ENCODE measurements around the gene TIAM2. TPM values are rescaled to one million over a fixed set of nuclear protein-coding genes. Genes with fewer than 3 reads are reported as not detected.

The TIAM2 gene
- total and polyA plus RNA-seq, 7 donors = 3.4 to 20.3 (median 10.0) TPM

DNA sequence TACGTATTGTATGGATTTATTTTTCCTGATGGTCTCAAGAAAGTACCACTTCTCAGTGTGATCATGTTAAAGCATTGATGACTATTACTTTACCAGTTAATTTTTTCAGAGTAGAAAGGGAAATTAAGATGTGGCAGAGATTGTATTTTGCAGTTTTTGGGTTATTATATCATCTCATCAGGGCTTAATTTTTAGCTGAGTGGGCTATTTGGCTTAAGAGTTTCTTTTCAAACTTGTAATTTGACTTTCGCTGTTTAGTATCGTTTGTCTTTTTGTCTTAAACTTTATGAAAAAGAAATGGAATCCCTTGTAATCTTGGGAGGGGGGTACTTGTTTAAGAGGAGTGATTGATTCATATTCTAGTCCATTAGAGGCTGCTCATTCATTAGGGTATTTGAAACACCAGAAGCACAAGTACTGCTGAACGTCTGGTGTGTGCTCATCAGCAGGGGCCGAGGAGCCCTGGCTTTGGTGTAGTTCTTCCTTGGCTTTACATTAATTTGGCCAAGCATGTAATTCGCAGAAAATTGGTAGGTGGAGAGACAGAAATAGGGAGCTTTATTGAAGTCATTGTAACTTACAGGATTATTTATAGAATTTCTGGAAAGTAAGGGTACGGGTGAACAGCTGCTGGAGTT lies 112.4 kb downstream of the TIAM2 start:
- Histone ChIP-seq H3K36me3 (ENCODE audit: insufficient read depth in 1 of 2, low read depth in 1 of 2) (no peaks in the 10 kb centered on the region), H3K27me3 (ENCODE audit: insufficient read depth in 3 of 3, low read length in 2 of 3) (no peaks in the 10 kb centered on the region), H3K27ac (peak overlapping the region; percentile 74), H3K4me3 (peak overlapping the region; percentile 63), H3K4me1 (peaks cover 11% of the 10 kb centered on the region), H3K9me3 (no peaks in the 10 kb centered on the region)
- WGBS, 3 donors = 52 to 56% (median 55%) methylated on average over 7 of the region's 7 CpGs
- DNase-seq = no peak
- TF ChIP-seq, protein P1, sequence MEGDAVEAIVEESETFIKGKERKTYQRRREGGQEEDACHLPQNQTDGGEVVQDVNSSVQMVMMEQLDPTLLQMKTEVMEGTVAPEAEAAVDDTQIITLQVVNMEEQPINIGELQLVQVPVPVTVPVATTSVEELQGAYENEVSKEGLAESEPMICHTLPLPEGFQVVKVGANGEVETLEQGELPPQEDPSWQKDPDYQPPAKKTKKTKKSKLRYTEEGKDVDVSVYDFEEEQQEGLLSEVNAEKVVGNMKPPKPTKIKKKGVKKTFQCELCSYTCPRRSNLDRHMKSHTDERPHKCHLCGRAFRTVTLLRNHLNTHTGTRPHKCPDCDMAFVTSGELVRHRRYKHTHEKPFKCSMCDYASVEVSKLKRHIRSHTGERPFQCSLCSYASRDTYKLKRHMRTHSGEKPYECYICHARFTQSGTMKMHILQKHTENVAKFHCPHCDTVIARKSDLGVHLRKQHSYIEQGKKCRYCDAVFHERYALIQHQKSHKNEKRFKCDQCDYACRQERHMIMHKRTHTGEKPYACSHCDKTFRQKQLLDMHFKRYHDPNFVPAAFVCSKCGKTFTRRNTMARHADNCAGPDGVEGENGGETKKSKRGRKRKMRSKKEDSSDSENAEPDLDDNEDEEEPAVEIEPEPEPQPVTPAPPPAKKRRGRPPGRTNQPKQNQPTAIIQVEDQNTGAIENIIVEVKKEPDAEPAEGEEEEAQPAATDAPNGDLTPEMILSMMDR (IDR thresholded peaks at IDR 0.05) = no peak
- intact Hi-C loops (cut with DNase I) = no loop called here
- peak in 3 of 4 donors; percentile 45 to 68 (median 50) for ATAC-seq

DNA sequence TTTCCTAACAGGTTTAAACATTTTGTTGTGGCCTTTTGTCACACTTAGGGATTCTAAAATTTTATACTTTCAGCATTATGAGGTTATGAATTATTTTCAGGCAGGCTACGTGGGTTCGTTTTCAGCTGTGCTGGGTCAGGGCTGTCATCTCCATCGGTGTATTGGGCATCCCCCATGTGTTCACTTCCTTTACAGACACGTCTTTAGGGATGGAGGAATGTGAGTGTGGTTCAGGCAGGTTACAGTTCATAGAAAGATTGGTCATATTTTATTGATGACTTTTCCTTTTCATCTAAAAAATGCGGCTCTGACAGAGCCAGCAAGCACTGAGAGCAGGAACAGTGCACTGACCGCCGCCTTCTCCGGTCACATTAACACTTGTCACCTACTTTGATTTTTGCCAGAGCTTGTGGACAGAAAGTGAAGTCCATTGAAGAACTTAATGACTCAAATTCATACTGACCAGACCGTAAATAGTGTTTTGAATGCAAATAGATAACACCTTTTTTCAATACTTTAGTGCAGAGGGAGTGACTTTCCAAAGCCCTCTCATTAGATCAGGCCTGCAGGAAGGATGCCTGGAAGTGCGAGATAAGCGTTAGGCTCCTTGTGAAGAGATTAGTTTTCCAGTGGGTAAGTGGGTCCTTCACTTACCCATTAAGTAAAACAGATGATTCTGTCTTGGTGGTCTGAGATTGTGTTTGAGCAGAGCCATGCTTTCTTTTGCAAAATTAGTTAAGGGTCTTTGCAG lies 113.1 kb downstream of the TIAM2 start:
- 63 to 65% (median 65%) methylated on average over 11 of the region's 11 CpGs for WGBS, 3 donors
- H3K27me3 ChIP-seq (ENCODE audit: insufficient read depth in 3 of 3, low read length in 2 of 3) = no peaks in the 10 kb centered on the region
- H3K4me1 ChIP-seq = peaks cover 11% of the 10 kb centered on the region
- no peak overlapping the region for H3K27ac ChIP-seq
- no peaks in the 10 kb centered on the region for H3K9me3 ChIP-seq
- H3K36me3 ChIP-seq (ENCODE audit: insufficient read depth in 1 of 2, low read depth in 1 of 2) = no peaks in the 10 kb centered on the region
- DNase-seq (no peak), ATAC-seq (no peak)
- TF ChIP-seq, protein P1 (IDR thresholded peaks at IDR 0.05) = no peak
- intact Hi-C loops (cut with DNase I) = no loop called here
- H3K4me3 ChIP-seq = peak overlapping the region; percentile 63

DNA sequence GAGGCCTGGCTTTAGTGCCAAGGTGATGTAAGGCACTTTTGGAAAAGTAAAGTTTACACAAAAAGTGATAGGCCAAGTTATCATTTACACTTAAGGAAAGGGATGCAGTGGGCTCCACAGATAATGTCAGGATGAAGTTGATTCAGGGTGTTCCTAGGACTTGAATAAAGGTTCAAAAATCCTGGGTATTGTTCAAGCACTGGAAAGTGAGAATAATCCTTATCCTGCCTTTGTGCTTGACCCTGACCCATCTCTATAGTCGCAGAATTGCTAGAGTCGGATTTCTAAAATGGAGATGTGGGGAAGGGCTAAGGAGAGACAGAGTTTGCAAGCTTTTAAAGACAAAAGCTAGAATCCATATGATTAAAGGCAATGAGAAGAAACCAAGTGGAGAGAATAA lies 115.6 kb downstream of the TIAM2 start:
- H3K27me3 ChIP-seq (ENCODE audit: insufficient read depth in 3 of 3, low read length in 2 of 3) = no peaks in the 10 kb centered on the region
- no peak overlapping the region for H3K4me3 ChIP-seq
- peaks cover 11% of the 10 kb centered on the region for H3K4me1 ChIP-seq
- TF ChIP-seq, protein P1 (IDR thresholded peaks at IDR 0.05) = no peak
- no peaks in the 10 kb centered on the region for H3K9me3 ChIP-seq
- H3K27ac ChIP-seq = no peak overlapping the region
- DNase-seq = no peak
- ATAC-seq = no peak
- intact Hi-C loops (cut with DNase I) = no loop called here
- 87 to 89% (median 89%) methylated on average over 2 of the region's 2 CpGs for WGBS, 3 donors
- H3K36me3 ChIP-seq (ENCODE audit: insufficient read depth in 1 of 2, low read depth in 1 of 2) = no peaks in the 10 kb centered on the region

DNA sequence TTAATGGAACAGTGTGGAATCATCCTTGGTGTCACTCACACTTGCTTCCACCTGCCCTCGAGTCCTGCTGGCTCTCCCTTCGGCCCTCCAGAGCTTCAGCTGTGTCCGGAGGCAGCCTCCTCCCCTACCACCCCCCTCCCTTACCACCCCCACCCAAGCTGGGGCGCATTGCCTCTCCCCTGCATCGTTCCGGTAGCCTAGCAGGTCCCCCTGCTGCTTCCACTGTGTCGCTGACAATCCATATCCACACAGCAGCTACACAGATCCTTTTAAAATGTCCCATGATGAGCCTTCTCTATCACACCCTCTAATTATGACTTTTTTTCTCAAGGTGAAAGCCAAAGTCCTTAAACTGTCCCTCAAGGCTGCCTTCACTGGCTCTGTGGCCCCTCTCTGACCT lies 117.6 kb downstream of the TIAM2 start:
- no peak for DNase-seq
- TF ChIP-seq, protein P1 (IDR thresholded peaks at IDR 0.05) = no peak
- H3K36me3 ChIP-seq (ENCODE audit: insufficient read depth in 1 of 2, low read depth in 1 of 2) = no peaks in the 10 kb centered on the region
- WGBS, 3 donors = 59 to 72% (median 68%) methylated on average over 7 of the region's 7 CpGs
- H3K4me3 ChIP-seq = no peak overlapping the region
- H3K9me3 ChIP-seq = no peaks in the 10 kb centered on the region
- ATAC-seq = no peak
- no peaks in the 10 kb centered on the region for H3K27me3 ChIP-seq (ENCODE audit: insufficient read depth in 3 of 3, low read length in 2 of 3)
- H3K4me1 ChIP-seq = no peaks in the 10 kb centered on the region
- intact Hi-C loops (cut with DNase I) = no loop called here
- no peak overlapping the region for H3K27ac ChIP-seq
